Cardiac fibroblast (primary cell): ENCODE data around the gene SMCR8.
"Not testable (repeated sequence)": the region's sequence is repeated elsewhere in the genome, so short reads cannot be mapped to it uniquely, and the experiment has no call there.

ENCODE experiments used
- DNase-seq, 2 donors: peaks; one replicate each; pipeline versions ENCODE4 v3.0.0 to v3.0.0-alpha.2; 2010; ENCODE audit warnings: low read depth in 2 of 2
- H3K4me3 ChIP-seq, 2 donors: replicated peaks in 1 of 2; 1 replicate in 1 of 2; 2 replicates in 1 of 2; pipeline ENCODE4 v1.5.1; 2011; ENCODE audit warnings: low read depth in 2 of 2, low read length in 2 of 2, mild to moderate bottlenecking in 2 of 2, moderate library complexity in 1 of 2
- TF ChIP-seq, protein P1 (sequence below): IDR thresholded peaks from one replicate; pipeline ENCODE4 v1.5.1; 2011; ENCODE audit warnings: low read depth, mild to moderate bottlenecking, low read length, inconsistent platforms

SMCR8 gene

DNA sequence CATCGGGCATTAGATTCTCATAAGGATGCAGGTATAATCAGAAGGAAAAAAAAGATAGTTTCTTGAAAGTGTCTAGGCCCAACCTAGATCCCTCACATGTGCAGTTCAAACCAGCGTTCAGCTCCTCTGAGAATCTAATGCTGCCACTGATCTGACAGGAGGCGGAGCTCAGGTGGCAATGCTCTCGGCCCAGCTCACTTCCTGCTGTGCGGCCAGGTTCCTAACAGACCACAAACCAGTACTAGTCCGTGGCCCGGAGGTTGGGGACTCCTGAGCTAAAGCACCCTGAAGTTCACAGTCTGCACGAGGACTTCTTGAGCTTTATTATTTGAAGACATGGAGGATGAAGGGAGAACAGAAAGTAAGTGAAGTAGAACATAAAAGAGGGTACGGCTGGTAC lies 16.8 kb downstream of the SMCR8 start:
- DNase-seq = no peak
- H3K4me3 ChIP-seq = no peak overlapping the region
- TF ChIP-seq, protein P1, sequence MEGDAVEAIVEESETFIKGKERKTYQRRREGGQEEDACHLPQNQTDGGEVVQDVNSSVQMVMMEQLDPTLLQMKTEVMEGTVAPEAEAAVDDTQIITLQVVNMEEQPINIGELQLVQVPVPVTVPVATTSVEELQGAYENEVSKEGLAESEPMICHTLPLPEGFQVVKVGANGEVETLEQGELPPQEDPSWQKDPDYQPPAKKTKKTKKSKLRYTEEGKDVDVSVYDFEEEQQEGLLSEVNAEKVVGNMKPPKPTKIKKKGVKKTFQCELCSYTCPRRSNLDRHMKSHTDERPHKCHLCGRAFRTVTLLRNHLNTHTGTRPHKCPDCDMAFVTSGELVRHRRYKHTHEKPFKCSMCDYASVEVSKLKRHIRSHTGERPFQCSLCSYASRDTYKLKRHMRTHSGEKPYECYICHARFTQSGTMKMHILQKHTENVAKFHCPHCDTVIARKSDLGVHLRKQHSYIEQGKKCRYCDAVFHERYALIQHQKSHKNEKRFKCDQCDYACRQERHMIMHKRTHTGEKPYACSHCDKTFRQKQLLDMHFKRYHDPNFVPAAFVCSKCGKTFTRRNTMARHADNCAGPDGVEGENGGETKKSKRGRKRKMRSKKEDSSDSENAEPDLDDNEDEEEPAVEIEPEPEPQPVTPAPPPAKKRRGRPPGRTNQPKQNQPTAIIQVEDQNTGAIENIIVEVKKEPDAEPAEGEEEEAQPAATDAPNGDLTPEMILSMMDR = no peak

DNA sequence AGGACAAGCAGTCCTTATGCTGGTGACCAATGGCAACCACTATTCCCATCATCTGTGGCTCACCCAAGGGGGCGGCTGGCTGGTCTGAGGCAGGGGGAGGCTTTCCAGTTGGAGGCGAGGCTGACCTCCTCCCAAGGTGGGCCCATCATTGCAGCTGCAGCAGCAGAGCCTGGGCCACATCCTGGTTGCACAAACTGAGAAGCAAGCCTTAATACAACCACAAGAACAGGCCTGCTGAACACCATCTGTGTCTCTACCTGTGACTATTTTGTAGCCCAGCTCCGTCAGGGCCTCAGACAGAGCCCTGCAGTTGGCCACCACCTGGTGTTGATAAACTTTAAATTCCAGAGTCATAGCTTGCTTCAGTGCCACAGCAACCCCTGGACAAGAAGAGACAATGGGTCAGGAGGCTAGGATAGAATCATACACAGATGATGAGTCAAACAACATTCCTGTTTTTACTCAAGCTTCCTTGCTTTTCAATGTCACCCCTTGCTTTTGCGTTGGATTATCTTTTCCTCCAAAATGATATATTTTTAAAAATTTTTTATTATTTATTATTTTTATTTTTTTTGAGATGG lies 17.9 kb downstream of the SMCR8 start:
- peak in 1 of 2 donors; percentile 9 for DNase-seq
- H3K4me3 ChIP-seq = no peak overlapping the region
- TF ChIP-seq, protein P1 = no peak

DNA sequence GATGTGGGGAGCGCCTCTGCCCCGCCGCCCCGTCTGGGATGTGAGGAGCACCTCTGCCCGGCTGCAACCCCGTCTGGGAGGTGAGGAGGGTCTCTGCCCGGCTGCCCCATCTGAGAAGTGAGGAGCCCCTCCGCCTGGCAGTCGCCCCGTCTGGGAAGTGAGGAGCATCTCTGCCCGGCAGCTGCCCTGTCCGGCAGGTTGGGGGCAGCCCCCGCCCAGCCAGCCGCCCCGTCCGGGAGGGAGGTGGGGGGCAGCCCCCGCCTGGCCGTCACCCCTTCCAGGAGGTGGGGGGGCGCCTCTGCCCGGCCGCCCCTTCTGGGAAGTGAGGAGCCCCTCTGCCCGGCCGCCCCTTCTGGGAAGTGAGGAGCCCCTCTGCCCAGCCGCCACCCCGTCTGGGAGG lies 23.1 kb downstream of the SMCR8 start:
- not testable (repeated sequence) for H3K4me3 ChIP-seq, DNase-seq

DNA sequence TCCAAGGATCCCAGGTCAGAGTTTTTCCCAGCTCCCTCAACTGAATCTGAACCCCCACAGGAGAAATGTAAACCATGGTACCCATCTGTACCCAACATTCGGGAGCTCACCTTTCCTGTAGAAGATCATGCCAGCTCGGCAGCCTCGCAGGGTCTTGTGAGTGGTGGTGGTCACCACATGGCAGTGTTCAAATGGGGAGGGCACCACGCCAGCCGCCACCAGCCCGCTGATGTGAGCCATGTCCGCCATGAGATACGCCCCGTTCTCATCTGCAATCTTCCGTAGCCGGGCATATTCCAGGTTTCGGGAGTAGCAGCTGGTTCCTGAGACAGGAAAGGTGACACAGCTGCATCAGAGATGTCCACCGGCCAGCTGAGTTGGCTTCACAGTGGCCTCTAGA lies 24.8 kb downstream of the SMCR8 start:
- no peak for DNase-seq
- no peak overlapping the region for H3K4me3 ChIP-seq
- TF ChIP-seq, protein P1 = no peak

DNA sequence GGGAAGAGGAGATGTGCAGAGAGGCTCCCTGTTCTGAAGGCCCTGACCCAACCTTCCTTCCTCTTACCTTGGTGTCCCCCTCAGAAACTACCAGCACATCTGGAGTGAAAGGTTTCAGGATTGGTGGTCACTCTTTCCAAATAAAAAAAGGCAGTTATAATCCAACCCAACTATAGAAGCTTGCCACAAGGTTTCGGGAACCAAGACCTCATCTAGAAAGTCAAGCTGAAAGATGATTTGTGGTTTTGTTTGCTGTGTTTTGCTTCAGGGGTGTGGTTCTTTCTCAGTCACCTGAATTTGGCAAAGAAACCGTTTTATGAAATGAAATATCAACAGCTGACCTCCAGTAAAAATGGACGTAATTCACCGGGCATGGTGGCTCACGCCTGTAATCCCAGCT lies 28.9 kb downstream of the SMCR8 start:
- TF ChIP-seq, protein P1 = no peak
- no peak overlapping the region for H3K4me3 ChIP-seq

DNA sequence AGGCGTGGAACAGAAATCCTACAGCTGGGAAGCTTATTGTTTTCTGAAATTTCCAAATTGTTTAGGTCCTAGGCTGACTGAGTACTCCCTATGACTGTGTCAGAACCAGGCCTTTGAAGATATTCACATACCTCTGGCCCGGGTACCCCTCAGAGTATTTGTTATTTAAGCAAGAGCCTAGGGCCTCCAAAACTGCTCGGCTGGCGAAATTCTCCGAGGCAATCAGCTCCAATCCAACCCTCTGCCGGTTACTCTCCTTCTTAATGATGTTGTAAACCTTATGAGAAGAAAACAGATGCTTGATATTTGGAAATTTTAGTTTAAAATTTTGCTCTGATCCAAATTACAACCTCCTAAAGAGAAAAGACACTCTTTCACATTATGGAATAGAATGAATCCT lies 38.4 kb downstream of the SMCR8 start:
- TF ChIP-seq, protein P1 = no peak
- H3K4me3 ChIP-seq = no peak overlapping the region
- DNase-seq = no peak

More for the DNA sequence above, 28.9 kb downstream of the SMCR8 start:
- no peak for DNase-seq

DNA sequence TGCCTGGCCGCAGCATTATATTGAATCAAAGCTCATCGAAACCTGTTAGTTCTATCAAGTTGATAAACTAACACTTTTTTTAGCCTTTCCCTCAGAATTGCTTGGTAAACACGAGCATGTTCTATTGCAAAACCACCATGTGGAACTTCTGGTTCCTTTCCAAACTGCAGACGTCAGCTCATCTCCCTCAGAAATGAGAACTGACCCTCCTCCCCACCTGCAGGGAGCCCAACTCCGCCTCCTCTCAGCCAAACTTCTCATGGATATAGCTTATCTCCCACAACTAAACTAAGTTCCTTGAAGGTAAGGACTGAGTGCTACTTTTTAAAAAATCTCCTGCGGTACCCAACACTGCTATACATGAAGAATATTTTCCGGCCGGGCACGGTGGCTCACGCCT lies 41.5 kb downstream of the SMCR8 start:
- DNase-seq = peak; percentile 69 to 88
- no peak overlapping the region for H3K4me3 ChIP-seq
- TF ChIP-seq, protein P1 = no peak
